GM19025 (cell line): ENCODE data around the gene FGF14.

Experiments
- ATAC-seq: cut with Tn5 transposase; IDR thresholded peaks from one replicate; pipeline ENCODE4 v1.9.1; 2021; ENCODE audit warnings: mild to moderate bottlenecking, low read depth, moderate library complexity; ENCODE audit not compliant: unreplicated experiment

FGF14 gene

DNA sequence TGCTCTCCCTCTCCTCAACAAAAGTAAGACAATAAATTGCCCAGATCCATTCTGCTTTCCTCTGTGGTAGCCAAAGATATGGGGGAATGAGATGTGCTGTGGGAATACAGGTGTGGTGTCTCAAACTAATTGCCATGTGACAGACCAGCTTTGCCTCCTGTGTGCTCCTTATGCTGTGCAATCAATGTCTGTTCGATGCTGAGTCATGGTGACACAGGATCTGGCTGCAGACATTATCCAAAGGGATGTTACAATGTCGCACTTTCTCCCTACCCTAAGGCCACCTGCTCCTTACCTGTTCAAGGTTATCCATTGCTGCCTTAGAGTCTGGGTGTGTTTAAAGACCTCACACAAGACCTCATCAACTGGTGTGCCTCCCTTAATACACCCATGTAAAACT, 32.5 kb downstream of the FGF14 start:
- no peak for ATAC-seq

DNA sequence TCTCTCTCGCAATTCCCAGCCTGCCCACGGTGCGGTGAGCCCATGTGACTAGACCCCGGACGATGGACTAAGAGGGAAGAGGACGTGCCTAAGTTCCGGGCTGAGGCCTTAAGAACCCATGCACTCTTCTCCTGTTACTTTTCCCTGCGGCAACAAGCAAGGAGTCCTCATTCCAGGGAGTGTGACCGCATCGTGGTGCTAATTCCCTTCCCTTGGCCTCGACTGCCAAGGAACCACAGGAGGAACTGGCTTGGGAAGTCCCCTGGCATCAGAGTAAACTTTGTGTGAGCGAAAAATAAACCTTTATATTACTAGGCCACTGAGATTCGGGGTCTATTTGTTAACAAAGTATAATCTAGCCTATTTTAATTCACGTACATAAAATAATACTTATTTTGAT, 34.0 kb downstream of the FGF14 start:
- ATAC-seq = no peak

DNA sequence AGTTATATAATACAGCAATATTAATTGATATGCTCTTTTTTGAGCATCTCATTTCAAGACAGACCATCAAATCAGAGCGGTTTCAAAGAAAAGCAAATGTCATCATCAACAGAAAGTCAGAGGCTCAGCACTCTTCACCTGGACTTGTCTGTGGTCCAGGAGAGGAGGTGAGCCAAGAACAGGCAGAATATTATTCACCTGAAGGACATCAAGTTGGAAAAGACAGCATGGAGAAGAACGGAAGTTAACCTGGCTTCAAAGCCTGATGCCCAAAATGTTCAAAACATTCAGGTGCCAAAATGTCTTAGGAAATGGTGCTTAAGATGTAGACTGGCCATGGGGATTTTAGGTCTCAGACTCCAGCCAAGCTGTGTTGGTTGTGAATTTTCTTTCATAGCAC, 40.7 kb downstream of the FGF14 start:
- ATAC-seq = no peak

DNA sequence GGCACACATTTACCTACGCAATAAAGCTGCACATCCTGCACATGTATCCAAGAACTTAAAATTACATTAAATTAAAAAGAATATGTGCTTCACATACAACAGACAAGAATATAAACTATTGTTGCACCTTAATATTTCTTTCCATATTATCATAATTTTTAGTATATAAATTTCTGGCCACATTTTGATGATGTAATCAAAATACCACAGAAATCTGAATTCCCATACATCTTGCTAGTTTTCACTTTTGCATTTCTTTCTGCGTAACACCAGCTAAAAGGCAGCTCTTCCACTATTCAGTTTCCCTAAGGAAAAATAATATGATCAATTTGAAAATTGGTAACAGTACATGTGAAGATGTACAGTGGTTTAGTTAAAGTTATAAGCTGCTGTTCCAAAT, 42.6 kb downstream of the FGF14 start:
- no peak for ATAC-seq

DNA sequence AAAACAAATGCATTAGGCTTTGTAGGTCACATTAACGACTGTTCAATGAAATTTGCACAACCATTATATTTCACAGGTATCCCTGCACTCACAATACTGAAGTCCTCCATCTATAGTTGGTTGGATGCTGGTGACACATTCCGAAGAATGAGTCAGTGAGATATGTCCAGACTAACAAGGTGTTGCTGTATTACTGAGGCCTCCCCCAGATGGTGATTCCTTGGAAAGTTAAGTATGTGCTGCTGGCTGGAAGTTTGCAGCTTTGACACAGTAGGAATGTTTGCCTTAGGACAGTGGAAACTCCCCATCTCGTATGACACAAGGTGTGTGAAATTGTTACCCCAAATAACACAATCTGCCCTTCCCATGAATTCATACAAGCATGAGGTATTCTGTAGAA, 46.6 kb downstream of the FGF14 start:
- no peak for ATAC-seq

DNA sequence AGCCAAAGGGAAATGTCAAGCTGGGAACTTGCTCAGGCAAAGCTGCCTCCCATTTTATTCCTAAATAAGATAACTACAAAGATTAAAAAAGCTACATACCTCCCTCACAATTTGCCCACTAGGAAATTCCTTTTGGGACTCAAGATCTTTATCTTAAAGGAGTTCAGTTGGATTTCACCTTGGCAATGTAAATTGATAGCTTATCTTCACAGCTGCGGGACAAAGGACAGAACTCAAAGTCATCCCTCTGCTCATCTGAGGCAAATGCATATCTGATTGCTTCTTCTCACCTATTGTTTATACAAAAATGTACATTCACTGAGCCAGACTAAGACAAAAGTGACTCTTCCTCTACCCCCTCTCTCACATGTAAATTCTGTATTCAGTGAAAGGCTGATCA, 47.8 kb downstream of the FGF14 start:
- no peak for ATAC-seq

DNA sequence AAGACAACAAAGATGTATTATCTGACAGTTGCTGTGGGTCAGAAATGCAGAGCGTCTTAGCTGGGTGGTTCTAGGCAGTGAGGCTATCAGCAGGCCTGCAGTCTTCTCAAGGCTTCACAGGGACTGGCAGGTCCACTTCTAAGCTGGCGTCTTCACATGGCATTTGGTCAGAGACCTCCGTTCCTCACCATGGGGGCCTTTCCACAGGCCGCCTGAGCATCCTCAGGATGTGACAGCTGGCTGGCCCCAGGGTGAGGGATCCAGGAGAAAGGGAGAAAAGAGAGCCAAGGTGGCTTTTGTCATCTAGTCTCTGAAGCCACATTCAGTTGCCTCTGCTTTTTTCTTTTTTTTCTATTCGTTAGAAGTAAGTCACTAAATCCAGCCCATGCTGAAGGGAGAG, 50.3 kb downstream of the FGF14 start:
- ATAC-seq = no peak

DNA sequence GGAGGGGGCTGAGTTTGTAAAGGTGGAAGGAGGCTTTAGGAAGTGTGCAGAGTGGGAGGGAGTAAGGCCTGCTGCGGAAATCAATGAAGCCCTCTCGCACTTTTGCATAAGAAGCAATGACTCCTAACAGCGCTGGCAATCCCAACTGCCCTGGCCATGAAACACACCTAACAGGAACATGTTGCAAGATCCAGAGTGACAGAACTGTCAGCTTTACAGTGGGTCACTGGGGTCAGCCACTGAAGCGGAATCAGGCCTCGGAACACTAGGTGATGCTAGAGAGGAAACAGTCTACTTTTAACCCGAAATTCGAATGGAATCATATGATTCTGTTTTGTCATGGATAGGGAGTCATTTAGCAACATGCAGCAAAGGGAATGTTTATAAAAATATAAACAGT, 54.4 kb downstream of the FGF14 start:
- no peak for ATAC-seq

DNA sequence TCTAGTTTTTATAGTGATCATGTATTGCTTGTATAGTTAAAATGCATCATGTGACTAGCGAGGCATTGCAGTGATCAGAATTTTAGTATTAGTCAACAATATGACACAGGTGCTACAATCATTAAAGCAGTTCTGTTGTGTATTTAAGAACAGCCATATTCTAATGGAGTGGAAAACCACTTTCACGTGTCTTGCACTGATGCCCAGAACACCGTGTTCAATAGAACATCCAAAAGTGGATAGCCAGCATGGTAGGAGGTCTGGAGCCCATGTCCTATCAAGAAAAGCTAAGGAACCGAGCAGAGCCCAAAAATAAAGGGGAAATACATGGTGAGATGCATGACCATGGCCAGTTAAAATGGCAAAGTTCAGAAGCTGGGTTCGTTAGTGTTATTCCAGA, 55.1 kb downstream of the FGF14 start:
- ATAC-seq = no peak

DNA sequence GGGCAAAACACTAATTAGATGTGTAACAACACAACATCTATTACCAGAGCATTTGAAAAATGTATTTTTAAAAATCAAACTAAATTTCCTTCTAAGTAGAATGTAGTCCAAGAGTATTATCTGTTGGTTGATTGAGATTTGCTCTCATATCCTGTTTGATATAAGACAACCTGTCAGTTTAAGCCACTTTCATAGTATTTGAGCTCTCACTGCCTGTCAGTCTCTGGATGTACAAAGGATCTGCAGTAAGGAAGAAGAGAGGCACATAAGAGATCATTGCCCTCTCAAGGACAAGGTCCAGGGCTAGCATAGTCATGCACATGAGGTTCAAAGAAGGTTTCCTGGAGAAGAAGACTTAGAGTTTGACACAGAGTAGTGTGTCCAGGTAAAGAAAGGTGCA, 57.4 kb downstream of the FGF14 start:
- ATAC-seq = no peak

DNA sequence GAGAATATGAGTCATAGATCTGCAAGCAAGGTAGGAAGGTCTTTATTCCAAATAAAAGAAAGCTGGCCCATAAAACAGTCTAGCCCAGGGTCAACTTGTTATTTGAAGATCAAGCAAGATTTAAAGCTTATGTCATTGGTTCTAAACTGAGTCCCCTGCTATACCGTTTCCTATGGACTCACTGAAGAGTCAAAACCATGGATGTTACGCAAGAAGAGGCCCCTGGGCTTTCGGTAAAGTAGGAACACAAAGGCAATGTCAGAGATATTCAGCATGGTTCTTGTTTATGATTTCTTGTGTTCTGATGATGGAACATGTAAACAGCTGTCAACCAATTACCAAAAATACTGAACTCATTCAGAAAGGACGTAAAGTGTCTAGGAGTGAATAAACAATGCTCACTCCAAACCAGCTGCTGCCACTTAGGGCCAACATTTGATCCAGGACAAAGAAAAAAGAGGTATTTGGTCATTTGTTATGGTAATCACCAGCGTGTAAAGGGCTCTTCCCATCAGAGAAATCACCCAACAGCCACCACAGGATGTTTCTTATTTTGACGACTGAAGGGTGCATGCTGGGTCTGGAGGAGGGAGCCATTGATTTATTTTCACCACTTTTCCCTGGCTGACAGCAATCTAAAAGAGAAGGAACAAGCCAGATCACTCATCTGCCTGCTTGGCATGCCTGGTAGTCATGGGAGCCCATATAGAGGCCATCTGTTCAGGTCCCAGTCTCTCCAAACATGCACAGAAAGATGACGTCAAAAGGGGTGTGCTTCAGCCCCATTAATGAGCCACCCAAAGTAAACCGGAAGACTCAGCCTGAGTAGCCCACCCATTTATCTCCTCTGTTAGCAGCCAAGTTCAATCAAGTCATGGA, 68.3 kb downstream of the FGF14 start:
- ATAC-seq = no peak

DNA sequence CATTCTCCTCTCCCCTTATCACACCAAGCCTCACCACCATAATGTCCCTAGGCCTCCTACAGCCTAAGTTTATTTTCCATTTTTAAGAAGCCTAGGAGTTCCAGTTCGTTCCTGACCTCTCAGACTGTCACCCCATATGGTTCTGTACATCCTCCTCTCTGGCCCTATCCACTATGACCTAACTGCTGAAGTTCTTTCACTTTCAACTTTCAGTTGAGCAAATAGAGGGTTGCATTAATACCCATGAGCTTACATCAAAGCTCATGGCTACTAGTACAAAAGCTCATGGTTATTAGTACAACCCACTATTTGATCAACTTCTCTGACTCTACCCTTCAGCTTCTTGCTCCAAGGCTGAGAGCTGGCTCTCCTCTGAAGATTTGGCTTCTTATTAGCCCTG, 72.9 kb downstream of the FGF14 start:
- peak; percentile 80 for ATAC-seq

DNA sequence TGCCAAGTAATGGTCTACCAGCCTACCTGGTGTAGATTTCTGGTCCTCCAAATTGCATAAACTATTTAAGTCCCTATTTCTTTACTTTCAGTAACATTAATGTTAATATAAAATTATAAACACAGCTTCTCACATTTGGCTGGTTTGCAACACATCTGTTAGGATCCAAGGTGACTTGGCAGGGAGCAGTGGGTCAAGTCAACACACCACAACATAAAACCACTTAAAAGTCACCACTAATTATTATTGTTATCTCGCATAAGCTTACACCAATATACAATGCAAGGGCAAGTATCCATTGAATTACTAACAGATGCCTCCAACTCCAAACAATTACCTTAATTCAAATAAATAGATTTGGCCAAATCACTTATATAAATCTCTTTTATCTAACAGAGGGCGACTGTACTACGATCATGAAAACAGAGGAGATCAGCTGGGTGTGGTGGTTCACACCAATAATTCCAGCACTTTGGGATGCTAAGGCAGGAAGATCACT, 74.7 kb downstream of the FGF14 start:
- no peak for ATAC-seq

DNA sequence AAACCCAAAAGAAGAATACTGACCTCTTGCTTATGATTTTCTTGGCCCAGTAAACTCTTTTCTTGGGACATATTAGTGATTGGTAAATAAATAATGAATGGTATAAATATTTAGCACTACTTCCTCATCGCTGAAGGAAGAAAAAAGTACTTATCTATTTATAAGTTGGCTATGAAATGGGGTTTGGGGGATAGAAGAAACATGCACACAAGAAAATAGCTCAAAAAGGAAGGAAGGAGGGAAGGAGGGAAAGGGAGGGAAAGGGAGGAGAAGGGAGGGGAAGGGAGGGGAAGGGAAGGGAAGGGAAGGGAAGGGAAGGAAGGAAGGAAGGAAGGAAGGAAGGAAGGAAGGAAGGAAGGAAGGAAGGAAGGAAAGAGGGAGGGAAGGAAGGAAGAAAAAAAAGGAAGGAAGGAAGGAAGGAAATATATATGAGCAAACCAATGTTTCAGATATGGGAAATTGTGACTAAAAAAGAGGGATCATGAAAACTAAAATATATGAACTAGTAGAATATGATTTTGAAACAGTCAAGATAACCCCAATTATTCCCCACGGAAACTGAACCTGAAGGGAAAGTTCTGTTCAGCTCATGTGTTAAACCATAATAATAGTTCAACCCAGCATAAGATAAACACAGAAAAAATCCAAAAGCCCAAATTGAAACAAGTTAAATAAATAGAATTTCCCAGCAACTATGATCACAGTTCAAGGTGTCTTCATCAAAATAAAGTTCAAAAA, 75.3 kb downstream of the FGF14 start:
- no peak for ATAC-seq

DNA sequence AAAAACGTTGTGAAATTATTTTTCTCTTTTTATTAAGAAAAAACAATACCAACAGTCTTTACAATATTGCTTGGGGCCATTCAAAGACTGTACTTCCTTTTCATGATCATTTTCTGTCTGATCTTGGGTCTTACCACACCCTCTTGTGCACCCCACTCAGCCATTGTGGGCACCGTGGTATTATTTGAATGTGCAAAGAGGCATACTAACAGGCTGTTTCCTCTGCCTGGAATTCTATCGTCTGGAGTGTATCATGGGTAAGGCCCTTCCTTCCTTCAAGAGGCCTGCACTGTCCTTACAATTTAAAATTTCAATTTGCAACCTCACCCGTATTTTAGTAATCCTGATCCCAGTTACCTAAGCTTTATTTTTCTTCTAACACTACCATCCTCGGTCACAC, 76.5 kb downstream of the FGF14 start:
- ATAC-seq = no peak

DNA sequence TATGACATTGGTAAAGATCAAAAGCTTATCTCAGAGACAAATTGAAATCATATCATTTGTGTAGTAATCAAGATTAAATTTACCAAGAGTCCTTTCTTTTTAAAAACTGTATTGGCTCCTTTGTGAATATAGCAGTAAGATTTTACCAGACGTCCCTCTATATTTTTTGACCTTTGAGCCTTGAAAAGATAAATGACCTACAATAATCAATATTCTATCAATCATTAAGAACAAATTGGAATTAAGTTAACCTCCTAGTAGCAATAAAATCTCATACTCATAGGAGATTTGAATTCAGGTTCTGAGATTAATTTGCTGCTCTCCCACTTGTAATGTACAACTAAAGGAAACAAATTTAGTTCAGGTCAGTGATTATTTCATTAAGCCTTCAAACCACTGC, 78.3 kb downstream of the FGF14 start:
- ATAC-seq = no peak

DNA sequence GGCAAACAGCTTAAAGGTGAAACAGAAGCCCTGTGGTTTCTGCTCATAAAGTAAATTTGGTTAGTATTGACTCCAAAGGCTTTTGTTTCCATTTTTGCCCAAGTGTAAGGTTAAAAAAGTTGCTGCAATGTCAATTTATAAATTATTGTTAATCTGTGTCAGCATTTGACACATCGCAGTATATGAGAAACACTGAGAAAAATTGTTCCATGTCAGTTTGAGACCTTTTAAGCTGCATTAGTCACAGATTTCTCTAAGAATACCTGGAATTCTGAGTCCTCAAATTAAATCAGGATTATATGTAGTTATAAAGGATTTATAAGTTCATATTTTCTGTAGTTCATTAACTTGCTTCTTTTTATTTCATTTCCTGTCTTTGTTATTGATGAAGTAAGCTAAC, 78.8 kb downstream of the FGF14 start:
- no peak for ATAC-seq

DNA sequence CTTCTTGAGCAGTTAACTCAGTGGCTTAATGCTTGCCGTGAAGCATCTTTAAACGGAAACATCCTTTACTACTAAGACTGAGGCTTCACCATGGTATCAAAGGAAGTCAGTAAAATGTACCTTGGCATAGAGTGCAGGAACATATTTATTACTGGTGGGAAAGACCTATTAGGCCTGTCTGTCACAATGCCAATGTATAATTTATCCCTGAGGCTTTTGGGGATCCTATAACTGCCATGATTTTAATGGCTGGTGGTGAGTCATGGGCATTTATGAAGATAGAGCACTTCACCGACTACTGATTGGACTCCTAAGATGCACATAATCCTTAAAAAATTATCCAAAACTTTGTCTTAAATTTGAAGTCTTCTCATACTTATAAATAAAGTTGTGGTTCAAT, 79.6 kb downstream of the FGF14 start:
- ATAC-seq = no peak

DNA sequence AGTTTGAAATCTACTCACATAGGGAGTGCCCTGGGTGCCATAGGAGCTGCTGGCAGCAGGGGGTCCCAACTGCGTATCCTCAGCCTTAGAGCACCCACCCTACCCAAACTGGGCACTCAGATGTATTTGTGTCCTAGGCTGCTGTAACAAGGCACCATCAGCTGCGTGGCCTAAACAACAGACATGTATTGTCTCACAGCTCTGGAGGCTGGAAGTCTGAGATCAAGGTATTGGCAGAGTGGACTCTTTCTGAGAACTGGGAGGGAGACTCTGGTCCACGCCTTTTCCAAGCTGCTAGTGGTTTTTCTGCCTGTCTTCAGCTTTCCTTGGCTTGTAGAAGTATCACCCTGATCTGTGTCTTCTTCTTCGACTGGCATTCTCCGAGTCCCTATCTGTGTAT, 83.6 kb downstream of the FGF14 start:
- ATAC-seq = no peak

DNA sequence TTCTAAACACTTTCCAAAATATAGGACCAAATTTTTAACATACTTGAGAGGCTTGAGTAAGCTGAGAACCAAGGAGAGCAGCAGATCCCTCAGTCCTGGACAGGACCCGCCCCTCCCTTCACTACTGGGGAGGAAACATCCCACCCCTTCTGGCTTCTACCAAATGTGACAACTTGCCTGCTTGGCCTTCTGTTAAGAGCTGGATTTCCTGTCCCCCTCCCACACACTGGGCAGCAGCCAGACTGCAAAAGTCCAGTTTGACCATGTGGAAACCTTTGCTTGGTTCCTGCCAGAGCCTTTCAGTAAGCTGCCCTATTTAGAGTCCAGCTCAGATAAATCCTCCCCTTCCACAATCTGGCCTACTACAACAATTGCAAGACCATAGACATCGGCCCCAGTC, 84.3 kb downstream of the FGF14 start:
- no peak for ATAC-seq

DNA sequence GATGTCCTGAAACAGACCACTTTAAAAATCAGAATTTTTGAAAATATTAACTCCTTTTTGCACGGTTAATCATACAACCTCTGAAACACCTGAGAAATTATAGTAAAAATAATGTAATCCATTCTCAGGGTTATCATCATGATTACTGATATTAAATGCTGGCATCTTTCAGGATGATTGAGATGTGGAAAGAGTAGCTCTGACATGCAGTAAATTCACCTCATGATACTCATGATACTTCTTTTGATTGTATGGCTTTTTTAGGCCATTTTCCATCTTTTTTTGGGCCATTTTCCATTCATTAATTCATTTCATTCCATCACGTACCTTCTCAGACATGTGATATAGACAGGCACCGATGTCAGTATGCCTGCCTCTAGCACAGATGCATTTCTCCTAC, 85.1 kb downstream of the FGF14 start:
- no peak for ATAC-seq

DNA sequence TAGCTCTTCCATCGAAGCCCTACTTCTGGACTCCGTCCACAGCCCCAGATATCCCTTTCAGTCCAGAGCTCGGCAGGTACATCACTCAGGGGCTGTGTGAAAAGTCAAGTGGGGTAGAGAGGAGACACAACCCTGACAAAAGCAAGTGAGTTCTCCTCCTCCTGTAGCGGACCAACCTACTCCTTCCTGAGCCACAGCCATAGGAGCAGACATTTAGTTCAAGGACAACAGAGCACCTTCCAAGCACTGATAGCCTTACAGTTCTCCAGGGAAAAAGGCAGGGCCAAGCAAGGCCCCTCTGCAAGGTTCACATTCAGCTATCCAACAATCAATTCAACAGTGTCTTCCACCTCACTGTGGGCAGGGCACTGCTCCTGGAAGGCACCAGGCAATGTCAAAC, 89.0 kb downstream of the FGF14 start:
- ATAC-seq = no peak
